GM12878 (cell line): ENCODE data around the gene PEX12. TPM values are rescaled to one million over a fixed set of nuclear protein-coding genes. Genes with fewer than 3 reads are reported as not detected.

Experiments used
- BCL11A ChIP-seq: IDR thresholded peaks from 2 replicates; pipeline ENCODE4 v1.6.1; 2011; ENCODE audit warnings: low read depth, low read length
- BCL3 ChIP-seq: IDR thresholded peaks from 2 replicates; pipeline ENCODE4 v1.6.1; 2011; ENCODE audit warnings: borderline replicate concordance, low read depth, mild to moderate bottlenecking, moderate library complexity, low read length; ENCODE audit not compliant: insufficient read depth, poor library complexity, severe bottlenecking
- BHLHE40 ChIP-seq, 2 experiments: fragments of 450-650 bp in 1 of 2; IDR thresholded peaks; 2 replicates each; pipeline ENCODE4 v1.6.1; 2011 to 2017; ENCODE audit warnings: low read depth in 2 of 2, borderline replicate concordance in 1 of 2, improper control_type of control experiment in 1 of 2, low read length in 1 of 2, mild to moderate bottlenecking in 1 of 2
- E2F8 ChIP-seq: fragments of 450-650 bp; IDR thresholded peaks from 2 replicates; pipeline ENCODE4 v1.6.1; 2018; ENCODE audit warnings: mild to moderate bottlenecking, low read depth, moderate library complexity; ENCODE audit not compliant: partially characterized antibody
- E4F1 ChIP-seq: fragments of 450-650 bp; IDR thresholded peaks from 2 replicates; pipeline ENCODE4 v1.6.1; 2018; ENCODE audit warnings: borderline replicate concordance, mild to moderate bottlenecking; ENCODE audit not compliant: partially characterized antibody
- ELK1 ChIP-seq: IDR thresholded peaks from 2 replicates; pipeline ENCODE4 v1.6.1; 2012; ENCODE audit warnings: low read depth, low read length, improper control_type of control experiment
- KAT2A ChIP-seq: conservative IDR thresholded peaks from 2 replicates; pipeline ENCODE4 v1.6.1; 2011; ENCODE audit warnings: low read depth, low read length; ENCODE audit not compliant: control insufficient read depth
- KDM1A ChIP-seq: fragments of 200-600 bp; sonication (generic); IDR thresholded peaks from 2 replicates; pipeline ENCODE4 v1.6.1; 2016; ENCODE audit warnings: borderline replicate concordance
- MTA3 ChIP-seq: IDR thresholded peaks from 2 replicates; pipeline ENCODE4 v1.6.1; 2012; ENCODE audit warnings: low read length, inconsistent platforms, borderline replicate concordance
- MYB ChIP-seq: fragments of 150-350 bp; IDR thresholded peaks from 2 replicates; pipeline ENCODE4 v1.6.1; 2014; ENCODE audit warnings: mild to moderate bottlenecking, low read depth, low read length, borderline replicate concordance
- RBBP5 ChIP-seq: fragments of 200-600 bp; sonication (generic); conservative IDR thresholded peaks from 2 replicates; pipeline ENCODE4 v1.6.1; 2016
- REST ChIP-seq: IDR thresholded peaks from 2 replicates; pipeline ENCODE4 v1.6.1; 2012; ENCODE audit warnings: mild to moderate bottlenecking, low read depth, low read length
- SIX5 ChIP-seq: IDR thresholded peaks from 2 replicates; pipeline ENCODE4 v1.6.1; 2011; ENCODE audit warnings: mild to moderate bottlenecking, low read depth, low read length, moderate library complexity; ENCODE audit not compliant: severe bottlenecking
- SMAD1 ChIP-seq: fragments of 450-650 bp; IDR thresholded peaks from 2 replicates; pipeline ENCODE4 v1.6.1; 2018; ENCODE audit warnings: mild to moderate bottlenecking, low read depth; ENCODE audit not compliant: partially characterized antibody
- SREBF1 ChIP-seq: IDR thresholded peaks from 2 replicates; pipeline ENCODE4 v1.6.1; 2012; ENCODE audit warnings: mild to moderate bottlenecking, low read length
- STAT3 ChIP-seq: IDR thresholded peaks from 2 replicates; pipeline ENCODE4 v1.6.1; 2011; ENCODE audit warnings: low read depth, low read length, improper control_type of control experiment
- TCF12 ChIP-seq: IDR thresholded peaks from 2 replicates; pipeline ENCODE4 v1.6.1; 2011; ENCODE audit warnings: low read depth, mild to moderate bottlenecking, low read length
- polyA plus RNA-seq, 11 experiments: library from polyadenylated mRNA; depleted of rRNA in 4 of 11; unstranded in 6 of 11; stranded (reverse) in 5 of 11; fragments of >200 nt; fragmentation: Nextera tagmentation in 4 of 11; fragmentation: Illumina TruSeq in 1 of 11; extraction: Ambion mirVana in 4 of 11; extraction: Trizol in 1 of 11; gene quantifications; 1 replicate in 1 of 11; 2 replicates in 10 of 11; pipeline versions ENCODE4 v1.2.1 to v1.2.3, GENCODE V29; 2011 to 2016; ENCODE audit warnings: inconsistent platforms in 2 of 11, missing spikeins in 2 of 11, low read depth in 1 of 11
- total RNA-seq, 4 experiments: library from RNA; depleted of rRNA in 3 of 4; stranded (reverse); fragments of >200 nt in 3 of 4; fragmentation: Illumina TruSeq in 1 of 4; extraction: Trizol in 1 of 4; gene quantifications; 2 replicates each; pipeline versions ENCODE4 v1.2.1 to v1.2.3, GENCODE V29; 2013 to 2021

Gene PEX12
- total and polyA plus RNA-seq, 10 of the 15 experiments (the other 5 are each of a cell fraction or from before 2014, with no cell fraction given), result 2.9 to 15.8 (median 4.6) TPM

GRCh38 chr17:35578197-35578928 lies at the start of gene PEX12 (continued):
- TF ChIP-seq ELK1 (peak; percentile 92), E2F8 (peak; percentile 76), RBBP5 (no peak), REST (0 out of 2 replicates have a peak, but pooled peaks have one; percentile 33), BCL11A (no peak), SIX5 (peak; percentile 42), STAT3 (no peak), SREBF1 (0 out of 2 replicates have a peak, but pooled peaks have one; percentile 39), SMAD1 (peak; percentile 13), KDM1A (no peak), MYB (no peak; the same call in 1 of the 2 replicates), E4F1 (peak; percentile 69), MTA3 (no peak), BCL3 (no peak), TCF12 (no peak), BHLHE40 (IDR thresholded peaks at IDR 0.05; ENCODE audit: borderline replicate concordance in 1 of 2, low read depth in 2 of 2, low read length in 1 of 2) (peak; percentile 12 to 63; a peak in 2 of 4 replicates), KAT2A (no peak)
